Fibroblast of lung (primary cell): ENCODE data around the gene INPP5A.

Experiments
- CTCF ChIP-seq, 2 donors: IDR thresholded peaks in 1 of 2; conservative IDR thresholded peaks in 1 of 2; 1 replicate in 1 of 2; 2 replicates in 1 of 2; pipeline ENCODE4 v1.5.1; 2011 to 2012; ENCODE audit warnings: low read length in 2 of 2, control low read depth in 1 of 2, inconsistent platforms in 1 of 2, low read depth in 1 of 2, mild to moderate bottlenecking in 1 of 2
- EZH2 ChIP-seq: IDR thresholded peaks from 2 replicates; pipeline ENCODE4 v1.5.1; 2012; ENCODE audit warnings: low read length, control low read depth, mild to moderate bottlenecking; ENCODE audit errors: missing control alignments

- no peak for TF ChIP-seq EZH2
- no peak for TF ChIP-seq CTCF (conservative IDR thresholded peaks at IDR 0.05 in 1 of 2, IDR thresholded peaks at IDR 0.05 in 1 of 2; ENCODE audit: low read depth in 1 of 2, low read length in 2 of 2)
Measured at GRCh38 chr10:132677473-132678227, 140.1 kb downstream of the INPP5A start.
